ENCODE data around the gene COL2A1.

DNA sequence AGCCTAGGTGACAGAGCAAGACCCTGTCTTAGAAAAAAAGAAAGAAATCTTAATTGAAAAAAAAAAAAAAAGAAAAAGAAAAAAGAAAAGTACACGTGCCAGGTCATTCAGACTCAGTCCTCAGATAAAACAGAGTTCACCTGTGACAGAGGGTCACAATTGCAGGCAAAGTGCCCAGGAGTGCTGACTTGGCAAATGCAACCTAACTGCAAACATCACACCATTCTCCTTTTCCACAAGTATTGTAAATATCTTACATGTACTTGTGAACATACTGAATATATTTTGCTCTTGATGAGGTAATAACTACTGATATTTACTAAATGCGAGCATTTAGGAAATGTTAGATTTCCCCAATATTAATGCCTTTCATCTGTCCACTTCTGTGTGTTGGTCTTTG is 9.0 kb upstream of the COL2A1 start:
- TF ChIP-seq, protein P1, sequence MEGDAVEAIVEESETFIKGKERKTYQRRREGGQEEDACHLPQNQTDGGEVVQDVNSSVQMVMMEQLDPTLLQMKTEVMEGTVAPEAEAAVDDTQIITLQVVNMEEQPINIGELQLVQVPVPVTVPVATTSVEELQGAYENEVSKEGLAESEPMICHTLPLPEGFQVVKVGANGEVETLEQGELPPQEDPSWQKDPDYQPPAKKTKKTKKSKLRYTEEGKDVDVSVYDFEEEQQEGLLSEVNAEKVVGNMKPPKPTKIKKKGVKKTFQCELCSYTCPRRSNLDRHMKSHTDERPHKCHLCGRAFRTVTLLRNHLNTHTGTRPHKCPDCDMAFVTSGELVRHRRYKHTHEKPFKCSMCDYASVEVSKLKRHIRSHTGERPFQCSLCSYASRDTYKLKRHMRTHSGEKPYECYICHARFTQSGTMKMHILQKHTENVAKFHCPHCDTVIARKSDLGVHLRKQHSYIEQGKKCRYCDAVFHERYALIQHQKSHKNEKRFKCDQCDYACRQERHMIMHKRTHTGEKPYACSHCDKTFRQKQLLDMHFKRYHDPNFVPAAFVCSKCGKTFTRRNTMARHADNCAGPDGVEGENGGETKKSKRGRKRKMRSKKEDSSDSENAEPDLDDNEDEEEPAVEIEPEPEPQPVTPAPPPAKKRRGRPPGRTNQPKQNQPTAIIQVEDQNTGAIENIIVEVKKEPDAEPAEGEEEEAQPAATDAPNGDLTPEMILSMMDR (optimal IDR thresholded peaks at IDR 0.05 in 1 of 3, IDR thresholded peaks at IDR 0.05 in 1 of 3, conservative IDR thresholded peaks at IDR 0.05 in 1 of 3; ENCODE audit: extremely low read depth in 1 of 3, insufficient read depth in 2 of 3, low read length in 3 of 3), result no peak
- TF ChIP-seq EZH2 (IDR thresholded peaks at IDR 0.05; ENCODE audit: low read length), result no peak

Measured in keratinocyte (primary cell).